Fibroblast of gingiva (primary cell): ENCODE results near the gene MRO.
"Not testable (repeated sequence)": the region's sequence is repeated elsewhere in the genome, so short reads cannot be mapped to it uniquely, and the experiment has no call there.

ENCODE experiments used
- DNase-seq: peaks from one replicate; pipeline ENCODE4 v3.0.0-alpha.2; 2011; ENCODE audit warnings: low read depth

MRO gene

DNA sequence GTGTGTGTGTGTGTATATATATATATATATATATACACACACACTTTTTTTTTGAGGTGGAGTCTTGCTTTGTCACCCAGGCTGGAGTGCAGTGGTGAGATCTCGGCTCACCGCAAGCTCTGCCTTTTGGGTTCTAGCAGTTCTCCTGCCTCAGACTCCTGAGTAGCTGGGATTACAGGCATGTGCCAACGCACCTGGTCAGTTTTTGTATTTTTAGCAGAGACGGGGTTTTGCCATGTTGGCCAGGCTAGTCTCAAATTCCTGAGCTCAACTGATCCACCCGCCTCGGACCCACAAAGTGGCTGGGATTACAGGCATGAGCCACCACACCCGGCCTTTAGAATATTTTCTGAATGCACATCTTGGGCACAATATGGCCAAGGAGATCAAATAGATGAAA lies 13.7 kb upstream of the MRO start:
- DNase-seq: not testable (repeated sequence)

DNA sequence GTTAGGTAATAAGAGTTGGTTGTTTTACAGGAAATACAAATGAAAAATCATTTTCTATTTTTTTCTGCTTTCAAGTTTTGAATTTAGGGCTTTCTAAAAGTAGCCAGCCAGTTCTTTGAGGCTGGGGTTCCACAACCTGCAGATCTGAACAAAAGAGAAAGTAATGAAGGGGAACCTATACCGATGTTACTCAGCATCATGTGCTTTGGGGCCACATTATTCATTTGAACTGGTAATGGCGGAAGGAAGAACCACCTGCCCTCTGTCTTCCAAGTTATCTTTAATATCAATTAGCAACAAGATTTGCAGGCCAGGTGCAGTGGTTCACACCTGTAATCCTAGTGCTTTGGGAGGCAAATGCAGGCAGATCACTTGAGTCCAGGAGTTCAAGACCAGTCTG lies 12.9 kb upstream of the MRO start:
- DNase-seq: no peak

DNA sequence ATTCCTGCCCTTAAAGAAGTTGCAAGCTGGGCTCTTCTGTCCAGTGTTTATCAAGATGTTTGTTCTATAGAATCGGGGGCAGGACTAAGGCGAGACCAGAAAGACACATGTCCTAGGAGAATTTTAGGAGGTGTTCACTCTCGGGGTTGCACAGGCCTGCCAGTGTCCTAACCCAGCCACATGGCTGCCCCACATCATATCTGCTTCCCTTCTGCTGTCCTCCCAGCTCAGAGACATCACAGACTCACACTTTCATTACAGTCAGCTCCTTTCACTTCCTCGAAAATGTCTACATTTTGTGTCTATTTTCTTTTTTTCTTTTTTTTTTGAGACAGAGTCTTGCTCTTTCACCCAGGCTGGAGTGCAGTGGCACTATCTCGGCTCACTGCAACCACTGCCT lies 10.7 kb upstream of the MRO start:
- no peak for DNase-seq

DNA sequence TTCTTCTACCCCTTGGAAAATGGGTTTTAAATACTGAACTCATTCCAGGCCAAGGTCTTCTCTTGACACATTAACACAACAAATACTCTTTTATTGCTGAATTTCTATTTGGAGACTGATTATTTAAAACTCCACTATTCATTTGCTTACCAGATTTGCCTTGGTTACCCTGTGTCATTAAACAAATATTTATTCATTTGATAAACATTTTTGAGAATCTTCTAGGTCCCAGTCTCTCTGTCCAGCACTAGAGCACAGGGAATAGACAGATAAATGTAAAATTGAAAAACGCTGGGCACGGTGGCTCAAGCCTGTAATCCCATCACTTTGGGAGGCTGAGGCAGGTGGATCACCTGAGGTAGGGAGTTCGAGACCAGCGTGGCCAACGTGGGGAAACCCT lies 9.8 kb upstream of the MRO start:
- no peak for DNase-seq

DNA sequence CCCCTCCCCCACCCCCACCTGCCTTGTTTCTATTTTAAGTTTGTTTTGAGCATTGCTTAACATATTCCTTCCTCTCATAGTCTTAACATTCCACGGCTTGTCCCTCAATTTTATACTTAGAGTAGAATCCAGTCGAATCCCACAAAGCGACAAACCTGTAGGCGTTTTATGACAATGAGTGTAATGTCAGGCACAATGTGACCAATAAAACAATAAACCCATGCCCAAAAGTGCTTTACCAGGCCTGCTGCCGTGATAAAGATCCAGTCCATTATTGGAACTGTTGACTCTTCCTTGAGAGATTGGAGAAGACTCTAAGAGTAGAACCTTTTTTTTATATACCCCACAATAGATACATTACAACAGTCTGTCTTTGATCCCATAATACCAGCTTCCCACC lies 6.2 kb upstream of the MRO start:
- no peak for DNase-seq

DNA sequence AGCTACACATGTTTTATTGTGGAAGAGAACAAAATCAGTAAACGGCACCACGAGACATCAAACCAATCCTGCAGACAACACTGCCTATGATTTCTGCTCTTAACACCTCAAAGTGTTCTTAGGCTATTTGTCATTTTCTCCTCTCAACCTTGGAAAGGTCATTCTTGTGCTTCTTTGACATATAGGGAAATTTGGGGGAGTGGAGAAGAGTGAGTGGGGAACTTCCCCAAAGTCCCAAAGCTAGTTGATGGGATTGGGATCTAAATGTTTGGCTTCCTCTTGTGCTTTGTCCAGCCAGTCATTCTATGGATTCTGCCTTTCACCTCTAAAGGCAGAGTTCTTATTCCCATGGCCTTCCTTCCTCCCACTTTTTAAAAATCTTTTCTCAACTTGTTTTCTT lies 5.8 kb upstream of the MRO start:
- DNase-seq: no peak

DNA sequence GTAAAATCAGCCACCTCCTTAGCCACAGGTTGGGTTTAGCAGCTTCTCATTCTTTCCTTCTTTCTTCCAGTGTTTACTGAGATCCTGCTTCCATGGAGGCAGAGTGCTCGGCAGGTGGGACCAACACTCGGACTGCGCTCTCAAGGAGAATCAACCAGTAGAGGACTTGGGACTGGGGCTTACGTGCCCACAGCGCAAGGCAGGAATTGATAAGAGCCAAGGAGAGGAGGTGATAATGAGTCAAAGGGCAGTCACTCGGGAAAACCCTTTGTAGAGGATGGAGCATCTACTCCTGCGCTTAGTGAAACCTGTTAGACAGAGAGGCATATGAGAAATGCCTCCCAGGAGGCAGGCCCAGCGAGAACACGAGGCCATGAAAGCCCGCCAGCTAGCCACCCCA lies 2.9 kb upstream of the MRO start:
- no peak for DNase-seq

DNA sequence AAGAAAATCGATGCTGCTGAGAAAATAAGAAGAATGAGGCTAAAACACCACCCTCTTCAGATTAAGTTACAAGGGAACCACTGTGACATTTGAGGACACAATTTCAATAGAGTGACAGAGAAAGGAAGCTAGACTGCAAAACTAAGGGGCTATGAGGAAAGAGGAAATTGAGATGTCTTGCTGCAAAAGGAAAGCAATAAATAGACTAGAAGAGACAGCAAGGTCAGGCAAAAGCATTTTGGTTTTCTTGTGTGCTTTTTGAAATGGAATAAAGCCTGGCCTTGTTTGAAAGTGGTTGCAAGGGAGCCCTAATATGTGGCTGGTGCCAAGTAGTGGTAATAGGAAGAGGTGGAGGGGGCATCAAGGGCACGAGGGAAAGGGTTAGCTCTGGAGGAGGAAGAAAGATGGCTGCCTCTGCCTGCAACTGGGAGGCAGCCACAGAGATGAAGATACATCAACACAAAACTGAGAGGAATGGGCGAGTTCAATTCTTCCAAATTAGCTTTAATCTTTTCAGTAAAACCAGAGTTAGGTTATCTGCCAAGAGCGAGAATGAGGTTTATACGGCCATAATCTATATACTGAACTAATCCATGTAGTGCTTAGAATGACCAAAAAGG lies 1.2 kb upstream of the MRO start:
- no peak for DNase-seq

DNA sequence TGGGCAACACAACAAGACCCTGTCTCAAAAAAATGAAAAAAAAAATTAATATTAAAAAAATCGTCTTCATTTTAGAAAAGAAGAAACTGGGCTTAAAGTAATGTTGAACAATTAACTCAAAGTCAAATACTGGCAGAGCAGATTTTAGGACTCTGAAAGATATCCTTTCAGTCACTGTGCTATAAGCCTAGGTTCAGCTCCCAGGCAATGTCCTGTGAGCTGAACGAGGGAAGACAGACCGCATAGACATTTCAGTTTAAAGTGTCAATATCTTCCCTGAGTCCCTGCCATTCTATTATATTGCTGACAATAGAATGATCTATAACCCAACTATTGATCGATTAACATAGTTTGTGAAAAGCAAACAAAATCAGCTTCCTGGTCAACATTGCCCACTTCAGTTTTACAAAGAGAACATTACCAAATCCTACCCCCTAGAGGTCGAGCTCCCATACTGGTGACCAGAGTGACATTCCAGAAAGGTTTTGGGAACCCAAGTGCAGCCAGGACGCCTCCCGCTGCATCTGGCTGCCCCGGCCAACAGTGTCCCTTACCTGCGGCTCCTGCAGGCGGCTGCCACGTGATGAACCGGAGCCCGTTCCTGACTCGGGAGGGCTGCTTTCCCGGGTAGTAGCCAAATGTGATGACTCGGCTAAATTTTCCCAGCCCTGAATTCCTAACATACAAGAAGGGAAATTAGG lies 639 bp downstream of the MRO start:
- DNase-seq: peak; percentile 21

DNA sequence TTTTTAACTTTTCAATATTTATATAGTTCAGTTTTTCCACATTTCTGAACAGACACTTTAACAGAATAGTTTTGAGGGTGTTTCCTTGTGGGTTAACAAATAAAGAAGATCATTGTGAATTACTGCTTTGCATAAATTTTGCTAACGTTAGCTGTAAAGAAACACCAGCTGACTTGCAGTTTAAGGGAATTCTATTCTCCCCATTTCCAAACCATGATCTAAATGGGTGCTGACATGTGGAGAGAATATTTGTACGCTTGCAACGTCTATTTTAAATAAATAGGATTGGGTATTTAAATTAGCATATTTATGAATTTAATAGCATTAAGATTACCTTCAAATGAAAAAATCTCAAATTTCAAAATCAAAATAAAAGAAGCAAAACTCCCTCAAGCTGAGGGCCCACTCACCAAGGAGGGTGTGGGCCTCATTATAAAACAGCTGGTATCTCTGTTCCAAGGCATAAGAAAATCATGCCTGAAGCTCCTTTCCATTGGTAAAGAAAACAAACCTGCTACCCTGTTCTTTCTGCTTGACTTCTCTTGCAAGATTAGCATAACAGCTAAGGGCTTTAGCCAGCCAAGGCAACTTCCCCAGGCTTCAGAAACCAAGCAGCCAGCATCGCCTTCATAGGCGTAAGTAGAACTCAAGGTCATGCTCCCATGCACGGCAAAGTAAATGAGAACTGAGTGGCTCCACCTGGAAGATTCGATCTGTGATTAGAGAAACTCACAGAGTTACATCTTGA lies 3.2 kb downstream of the MRO start:
- peak; percentile 90 for DNase-seq

DNA sequence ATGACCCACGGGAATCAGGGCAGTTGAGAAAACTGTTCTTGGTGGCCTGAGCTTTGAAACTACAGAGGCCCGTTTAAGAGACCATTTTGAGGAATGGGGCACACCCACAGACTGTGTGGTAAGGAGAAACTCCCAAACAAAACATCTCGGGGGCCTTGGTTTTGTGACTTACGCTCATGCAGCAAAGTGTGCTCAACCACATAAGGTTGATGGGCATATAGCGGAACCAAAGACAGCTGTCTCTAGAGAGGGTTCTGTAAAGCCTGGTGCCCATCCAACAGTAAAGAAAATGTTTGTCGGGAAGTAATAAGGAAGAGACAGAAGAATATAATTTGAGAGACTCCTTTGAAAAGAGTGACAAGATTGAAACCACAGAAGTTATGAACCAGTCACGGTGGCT lies 5.4 kb downstream of the MRO start:
- no peak for DNase-seq

DNA sequence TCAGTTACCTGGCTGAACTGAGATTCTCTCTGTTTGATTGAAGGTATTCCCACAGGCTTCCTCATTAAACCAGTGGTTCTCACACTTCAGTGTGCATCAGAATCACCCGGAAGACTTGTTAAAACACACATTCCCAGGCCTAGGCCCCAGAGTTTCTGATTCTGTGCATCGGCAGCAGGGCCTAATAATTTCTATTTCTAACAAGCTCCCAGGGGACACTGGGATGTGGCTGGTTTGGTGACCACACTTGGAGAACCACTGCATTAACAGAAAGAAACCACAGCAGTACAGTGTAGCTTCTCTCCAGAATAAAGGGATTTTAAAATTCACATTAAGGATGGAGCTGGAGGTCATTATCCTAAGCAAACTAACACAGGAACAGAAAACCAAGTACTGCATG lies 6.5 kb downstream of the MRO start:
- DNase-seq: no peak

DNA sequence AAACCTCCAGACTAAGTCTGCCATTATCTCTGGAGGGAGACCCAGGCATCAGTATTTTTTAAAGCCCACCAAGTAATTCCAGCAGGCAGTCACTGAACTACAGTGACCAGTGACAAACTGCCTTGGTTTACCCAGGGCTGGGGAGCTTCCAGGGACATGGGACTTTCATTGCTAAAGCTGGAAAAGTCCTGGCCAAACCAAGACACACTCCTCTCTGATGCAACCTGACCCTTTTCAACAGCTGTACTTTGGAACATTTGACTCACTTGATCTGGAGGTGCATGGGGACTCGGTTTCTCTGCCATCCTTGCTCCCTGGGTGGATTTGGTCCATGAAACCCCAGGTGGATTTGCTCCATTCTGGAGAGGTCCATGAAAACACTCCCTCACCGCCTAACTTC lies 7.0 kb downstream of the MRO start:
- peak; percentile 20 for DNase-seq

DNA sequence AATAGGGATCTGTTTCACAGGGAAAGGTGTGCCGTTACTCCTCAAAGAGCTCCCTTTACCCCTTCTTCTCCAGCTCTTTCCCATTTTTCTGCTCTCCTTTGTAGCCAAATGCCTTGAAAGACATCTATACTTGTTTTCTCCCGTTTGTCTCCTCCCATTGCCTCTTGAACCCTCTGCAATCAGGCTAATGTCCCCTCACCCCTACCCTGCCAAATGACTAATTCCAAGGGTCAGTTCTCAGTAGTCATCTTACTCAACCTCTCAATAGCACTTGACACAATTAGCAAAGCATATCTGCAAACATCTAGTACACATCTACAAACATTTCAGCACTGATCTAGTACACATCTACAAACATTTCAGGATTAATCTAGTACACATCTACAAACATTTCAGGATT lies 12.6 kb downstream of the MRO start:
- no peak for DNase-seq

DNA sequence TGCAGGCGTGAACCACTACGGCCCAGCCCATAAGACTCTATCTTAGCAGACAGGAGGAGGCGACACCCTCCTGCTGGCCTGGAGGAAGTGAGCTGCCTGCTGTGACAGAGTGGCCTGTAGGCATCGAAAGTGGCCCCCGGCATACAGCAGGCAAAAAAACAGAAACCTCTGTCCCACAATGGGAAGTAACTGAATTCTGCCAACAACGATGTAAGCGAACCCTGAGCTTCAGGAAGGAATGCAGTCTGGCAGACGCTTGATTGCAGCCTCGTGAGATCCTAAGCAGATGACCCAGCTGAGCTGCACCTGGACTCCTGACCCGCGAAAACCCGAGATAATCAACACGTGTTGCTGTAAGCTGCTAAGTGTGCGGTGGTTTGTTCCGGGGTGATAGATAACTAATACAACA lies 13.6 kb downstream of the MRO start:
- no peak for DNase-seq

DNA sequence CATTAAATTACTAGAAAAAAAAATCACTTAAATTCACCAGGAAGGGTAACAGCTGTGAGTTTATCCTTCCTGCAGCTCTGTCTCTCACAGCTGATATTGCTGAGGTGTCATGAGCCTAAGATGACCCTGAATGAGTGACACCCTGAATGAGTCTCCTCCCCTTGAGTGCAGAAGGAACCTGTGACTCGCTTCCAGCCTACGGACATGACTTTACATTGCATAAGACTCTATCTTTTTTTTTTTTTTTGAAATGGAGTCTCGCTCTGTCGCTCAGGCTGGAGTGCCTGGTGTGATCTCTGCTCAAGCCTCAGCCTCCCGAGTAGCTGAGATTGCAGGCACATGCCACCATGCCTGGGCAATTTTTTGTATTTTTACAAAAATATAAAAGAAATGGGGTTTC lies 14.1 kb downstream of the MRO start:
- no peak for DNase-seq

DNA sequence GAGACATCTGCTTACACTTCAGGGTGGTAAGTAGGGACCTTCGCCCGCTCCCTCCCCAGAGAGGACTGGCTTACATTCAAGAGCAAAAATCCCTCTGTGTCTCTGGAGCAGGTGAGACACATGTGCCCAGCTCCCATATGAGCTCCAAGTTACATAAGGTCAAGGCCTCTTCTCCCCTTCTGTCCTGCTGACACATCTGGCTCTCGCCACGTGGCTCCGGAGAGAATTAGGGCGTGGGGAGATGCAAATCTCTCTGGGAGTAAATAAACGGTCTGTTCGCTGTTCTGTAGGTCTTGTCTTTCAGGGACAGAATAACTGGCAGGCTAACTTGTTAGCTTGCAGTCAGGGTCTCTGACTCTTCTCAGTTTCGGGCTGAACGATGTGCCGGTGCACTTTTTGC lies 16.2 kb downstream of the MRO start:
- no peak for DNase-seq

DNA sequence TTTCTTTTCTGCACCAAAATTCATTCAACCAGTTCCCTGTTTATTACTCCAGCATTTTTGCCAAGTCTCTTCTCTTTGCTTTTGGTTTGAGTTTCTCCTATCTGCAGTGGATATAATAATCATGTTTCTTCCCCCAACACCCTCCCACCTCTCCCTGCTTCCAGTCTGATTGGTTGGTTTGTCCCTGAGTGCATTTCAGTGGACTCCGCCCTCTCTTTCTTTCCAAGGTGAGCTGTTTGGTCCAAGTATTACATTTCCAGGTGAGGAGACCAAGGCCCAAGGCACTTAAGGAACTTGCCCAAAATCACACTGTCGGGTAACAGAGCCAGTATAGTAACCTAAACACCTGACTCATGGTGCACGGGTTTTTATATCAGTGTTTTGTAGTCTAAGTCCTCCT lies 17.7 kb downstream of the MRO start:
- no peak for DNase-seq

DNA sequence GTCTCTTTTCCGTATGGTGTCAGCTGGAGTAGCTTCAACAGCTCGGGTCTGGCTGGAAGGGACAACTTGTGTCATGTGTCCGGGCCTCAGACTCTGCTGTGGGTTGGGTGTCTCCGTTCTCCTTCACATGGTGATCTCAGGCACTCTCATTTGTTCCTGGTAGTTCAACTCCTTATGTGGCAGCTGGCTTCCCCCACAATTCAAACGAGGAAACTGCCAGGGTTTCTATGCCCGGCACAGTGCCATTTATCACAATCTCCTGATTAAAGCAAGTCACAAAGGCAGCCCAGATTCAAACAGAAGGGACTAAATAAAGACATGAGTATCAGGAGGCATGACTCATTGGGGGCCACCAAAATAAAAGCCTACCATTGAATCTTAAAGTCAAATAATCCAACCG lies 22.7 kb downstream of the MRO start:
- DNase-seq: no peak

DNA sequence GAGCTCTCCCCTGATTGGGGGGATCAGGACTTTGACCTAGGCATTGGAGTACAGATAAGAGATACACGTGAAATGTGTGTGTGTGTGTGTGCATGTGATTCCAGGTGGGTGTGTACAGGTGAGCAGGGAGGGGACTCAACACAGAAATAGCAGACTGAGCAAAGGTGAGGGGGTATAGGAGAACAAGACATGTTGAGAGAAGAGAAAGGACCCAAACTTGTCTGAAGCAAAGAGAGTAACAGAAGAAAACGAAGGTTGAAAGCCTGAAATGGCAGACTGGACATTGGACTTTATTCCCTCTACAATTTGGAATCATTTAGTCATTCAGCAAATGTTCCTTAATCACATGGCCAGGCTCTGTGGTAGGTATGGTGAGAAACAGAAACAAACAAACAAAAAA lies 23.3 kb downstream of the MRO start:
- no peak for DNase-seq

DNA sequence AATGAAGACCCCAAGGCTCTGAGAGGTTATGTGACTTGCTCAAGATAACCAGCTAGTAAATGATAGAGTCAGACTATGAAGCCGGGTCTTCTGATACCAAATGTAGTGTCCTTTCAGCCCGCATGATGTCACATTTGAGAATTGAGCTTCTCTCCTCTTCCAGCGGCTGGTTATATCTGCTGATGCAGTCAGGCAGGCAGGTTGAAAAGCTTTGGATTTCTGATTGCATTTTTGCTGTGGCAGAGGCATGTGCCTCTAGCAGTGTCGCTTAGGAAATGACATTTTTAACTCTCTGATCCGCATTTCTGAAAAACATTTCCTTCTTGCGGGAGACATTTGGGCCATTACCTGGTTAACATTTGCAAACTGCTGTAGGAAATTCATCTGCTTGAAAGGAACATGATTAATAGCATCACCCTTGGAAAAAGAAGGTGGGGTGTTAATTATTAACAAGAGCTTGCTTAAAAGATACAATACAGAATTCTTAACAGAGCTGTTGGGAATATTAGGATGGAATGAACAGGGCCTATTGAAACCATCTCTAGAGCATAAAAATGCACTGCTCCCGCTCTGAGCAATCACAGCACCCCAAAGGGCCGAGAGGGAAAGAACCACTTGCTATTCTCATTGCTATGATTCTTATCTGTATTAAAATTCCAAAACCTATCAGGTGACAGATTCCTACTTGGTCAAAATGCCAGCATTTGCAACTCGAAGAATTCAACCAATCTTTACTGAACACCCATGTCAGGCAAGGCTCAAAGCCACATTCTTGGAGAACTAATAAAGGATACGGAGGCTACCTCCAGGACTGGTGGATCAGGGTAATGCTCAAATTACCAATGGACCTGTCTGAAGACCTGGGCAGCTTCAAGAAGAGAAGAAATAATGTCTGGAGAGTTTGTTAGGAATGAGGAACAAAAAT lies 25.9 kb downstream of the MRO start:
- no peak for DNase-seq

DNA sequence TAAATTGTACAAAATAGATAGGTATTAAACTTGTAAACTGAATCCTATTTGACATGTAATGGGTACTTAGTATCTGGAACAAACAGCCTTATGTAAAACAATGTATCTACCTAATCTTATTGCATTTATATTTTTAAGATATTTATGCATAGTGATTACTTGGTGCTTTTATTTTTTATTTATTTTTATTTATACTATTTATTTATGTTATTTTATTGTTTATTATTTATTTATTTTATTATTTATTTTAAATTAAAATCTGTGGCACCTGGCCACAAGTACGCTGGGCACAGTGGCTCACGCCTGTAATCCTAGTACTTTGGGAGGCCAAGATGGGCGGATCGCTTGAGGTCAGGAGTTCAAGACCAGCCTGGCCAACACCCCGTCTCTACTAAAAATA lies 26.9 kb downstream of the MRO start:
- no peak for DNase-seq
